ENCODE results near the gene TM4SF1. TPM values are rescaled to one million over a fixed set of nuclear protein-coding genes. Genes with fewer than 3 reads are reported as not detected.

TM4SF1 gene
- total RNA-seq, 2 experiments from 2014 or later = 0.83 to 0.92 TPM

DNA sequence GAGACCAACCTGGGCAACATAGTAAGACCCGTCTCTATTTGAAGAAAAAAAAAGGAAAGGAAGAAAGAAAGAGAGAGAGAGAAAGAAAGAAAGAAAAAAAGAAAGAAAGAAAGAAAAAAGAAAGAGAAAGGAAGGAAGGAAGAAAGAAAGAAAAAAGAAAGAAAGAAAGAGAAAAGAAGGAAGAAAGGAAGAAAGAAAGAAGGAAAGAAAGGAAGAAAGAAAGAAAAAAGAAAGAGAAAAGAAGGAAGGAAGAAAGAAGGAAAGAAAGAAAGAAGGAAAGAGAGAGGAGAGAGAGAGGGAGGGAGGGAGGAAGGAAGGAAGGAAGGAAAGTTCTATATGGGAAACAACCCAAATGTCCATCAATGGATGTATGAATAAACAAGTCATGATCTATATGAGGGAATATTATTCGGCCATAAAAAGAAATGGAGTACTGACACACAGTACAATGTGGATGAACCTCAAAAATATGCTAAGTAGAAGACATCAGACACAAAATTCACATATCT, 28.8 kb upstream of the TM4SF1 start:
- Mint-ChIP-seq H3K4me3 (no peak overlapping the region), H3K4me1 (ENCODE audit: low read depth) (no peaks in the 10 kb centered on the region), H3K36me3 (no peaks in the 10 kb centered on the region), H3K27ac (no peak overlapping the region), H3K27me3 (peaks cover 8% of the 10 kb centered on the region), H3K9me3 (no peaks in the 10 kb centered on the region)
- intact Hi-C loops (cut with micrococcal nuclease) = no loop called here
- ChIA-PET CTCF (no interaction called here), POLR2A (no interaction called here)
- no peak for DNase-seq

DNA sequence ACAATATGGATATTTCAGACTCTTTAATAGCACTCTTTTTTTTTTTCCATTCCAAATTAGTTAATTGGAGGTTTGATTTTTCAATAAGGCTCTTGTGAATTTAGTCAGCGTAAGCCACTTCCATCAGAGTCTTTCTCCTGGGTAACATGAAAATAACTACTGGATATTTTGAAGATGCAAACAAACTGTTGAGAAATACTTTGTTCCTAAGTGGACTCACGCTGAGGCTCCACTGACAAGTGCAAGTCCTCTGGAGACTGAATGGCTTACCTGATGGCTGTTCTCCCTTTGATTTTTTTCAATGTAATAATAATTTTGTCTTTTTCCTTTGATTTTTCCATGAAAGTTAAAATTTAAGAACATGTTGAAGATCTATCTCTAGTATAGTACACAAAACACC, 26.0 kb upstream of the TM4SF1 start:
- CTCF ChIA-PET = no interaction called here
- Mint-ChIP-seq H3K36me3 (no peaks in the 10 kb centered on the region), H3K9me3 (no peaks in the 10 kb centered on the region), H3K27me3 (peaks cover 11% of the 10 kb centered on the region), H3K4me3 (no peak overlapping the region), H3K27ac (no peak overlapping the region), H3K4me1 (ENCODE audit: low read depth) (no peaks in the 10 kb centered on the region)
- POLR2A ChIA-PET = no interaction called here
- intact Hi-C loops (cut with micrococcal nuclease) = no loop called here
- no peak for DNase-seq

DNA sequence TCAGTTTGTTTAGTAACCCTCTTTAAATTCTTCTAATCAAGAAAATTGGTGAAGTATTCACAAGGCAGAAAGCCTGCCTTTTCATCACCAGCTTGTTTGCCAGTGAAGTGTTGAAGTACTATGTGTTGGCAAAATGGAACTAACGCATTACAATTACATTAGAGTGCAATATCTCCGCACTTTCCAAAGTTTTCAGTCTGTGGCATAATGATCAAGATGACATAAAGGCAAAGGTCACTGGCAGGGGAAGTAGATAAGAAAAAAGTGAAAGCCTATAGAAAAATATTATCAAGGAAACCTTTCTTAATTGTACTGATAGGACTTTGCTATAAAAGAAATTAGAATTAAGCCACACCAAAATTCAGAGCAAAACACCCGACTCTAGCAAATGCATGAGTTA, 25.0 kb upstream of the TM4SF1 start:
- no peaks in the 10 kb centered on the region for H3K36me3 Mint-ChIP-seq
- POLR2A ChIA-PET = no interaction called here
- H3K4me3 Mint-ChIP-seq = no peak overlapping the region
- H3K9me3 Mint-ChIP-seq = no peaks in the 10 kb centered on the region
- no peaks in the 10 kb centered on the region for H3K4me1 Mint-ChIP-seq (ENCODE audit: low read depth)
- no peak for DNase-seq
- CTCF ChIA-PET = no interaction called here
- peaks cover 11% of the 10 kb centered on the region for H3K27me3 Mint-ChIP-seq
- intact Hi-C loops (cut with micrococcal nuclease) = no loop called here
- no peak overlapping the region for H3K27ac Mint-ChIP-seq

DNA sequence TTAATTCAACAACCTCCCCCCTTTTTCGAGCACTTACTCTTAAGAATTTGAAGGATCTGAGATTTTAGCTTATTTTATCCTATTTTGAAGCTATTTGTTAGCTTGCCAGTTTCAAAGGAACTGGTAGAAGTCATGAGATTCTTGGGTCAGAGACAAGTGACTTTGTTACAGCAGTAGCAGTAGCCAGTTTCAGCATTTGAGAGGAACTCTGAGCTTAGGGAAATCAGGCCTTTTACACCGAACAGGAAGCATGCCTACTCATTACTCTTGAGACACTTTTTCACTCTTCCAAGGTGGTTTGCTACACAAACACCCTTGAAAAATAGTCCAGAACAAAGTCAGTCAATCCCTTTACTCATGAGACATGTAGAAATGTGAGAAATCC, 24.5 kb upstream of the TM4SF1 start:
- Mint-ChIP-seq H3K9me3 (no peaks in the 10 kb centered on the region), H3K27ac (no peak overlapping the region), H3K27me3 (peaks cover 11% of the 10 kb centered on the region), H3K4me1 (ENCODE audit: low read depth) (no peaks in the 10 kb centered on the region), H3K4me3 (no peak overlapping the region), H3K36me3 (no peaks in the 10 kb centered on the region)
- ChIA-PET CTCF (no interaction called here), POLR2A (no interaction called here)
- no peak for DNase-seq
- intact Hi-C loops (cut with micrococcal nuclease) = no loop called here

DNA sequence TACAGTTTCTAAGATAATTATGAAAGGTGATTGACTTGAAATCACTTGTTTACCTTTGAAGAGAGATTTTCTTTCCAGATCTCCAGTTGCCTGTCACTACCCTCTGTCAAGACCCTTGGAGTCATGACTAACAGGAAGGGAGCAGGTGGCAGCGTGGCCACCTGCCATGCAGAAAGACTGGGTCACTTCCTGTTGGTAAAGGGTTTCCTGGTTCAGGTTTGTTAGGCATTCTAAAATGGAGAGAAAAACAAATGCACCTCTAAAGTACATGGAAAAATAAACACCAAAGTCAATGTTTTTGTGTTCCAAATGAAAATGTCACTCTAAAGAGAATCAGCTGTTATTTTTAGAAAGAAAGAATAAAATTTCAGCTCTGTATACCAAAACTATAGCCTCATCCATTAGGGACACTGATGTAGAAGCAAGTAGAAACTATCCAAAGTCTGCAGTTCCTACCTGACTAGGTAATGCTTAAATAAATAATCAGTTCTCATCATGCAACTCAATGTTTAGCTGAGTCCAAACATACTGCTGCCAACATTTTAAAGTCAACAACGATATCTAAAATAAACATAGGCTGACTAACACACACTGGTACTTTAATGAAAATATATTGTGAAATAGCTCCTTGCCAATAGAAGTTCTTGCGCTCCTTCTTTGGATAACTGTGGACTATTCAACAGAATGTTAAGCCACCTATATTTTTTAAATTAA, 23.9 kb upstream of the TM4SF1 start:
- no peaks in the 10 kb centered on the region for H3K36me3 Mint-ChIP-seq
- peaks cover 11% of the 10 kb centered on the region for H3K27me3 Mint-ChIP-seq
- no peak for DNase-seq
- ChIA-PET CTCF (no interaction called here), POLR2A (no interaction called here)
- H3K4me1 Mint-ChIP-seq (ENCODE audit: low read depth) = no peaks in the 10 kb centered on the region
- no peak overlapping the region for H3K27ac Mint-ChIP-seq
- H3K4me3 Mint-ChIP-seq = no peak overlapping the region
- intact Hi-C loops (cut with micrococcal nuclease) = no loop called here
- H3K9me3 Mint-ChIP-seq = no peaks in the 10 kb centered on the region

DNA sequence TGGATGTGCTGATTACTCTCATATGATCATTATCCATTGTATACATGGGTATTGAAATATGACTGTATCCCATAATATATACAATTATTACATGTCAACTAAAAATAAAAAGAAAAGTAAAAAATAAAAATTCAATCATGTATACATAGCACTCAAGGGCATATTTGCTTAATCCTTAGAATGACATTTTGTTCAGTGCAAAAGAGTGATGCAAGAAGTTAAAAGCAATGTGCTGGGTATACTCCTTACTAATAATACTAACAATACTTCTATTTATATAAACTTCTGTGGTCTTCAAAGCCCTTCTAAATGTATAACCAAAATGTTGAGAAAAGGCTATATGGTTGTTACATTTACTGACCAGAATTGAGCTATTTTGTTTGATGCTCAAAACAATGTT, 23.2 kb upstream of the TM4SF1 start:
- no peaks in the 10 kb centered on the region for H3K36me3 Mint-ChIP-seq
- CTCF ChIA-PET = no interaction called here
- H3K27me3 Mint-ChIP-seq = peaks cover 11% of the 10 kb centered on the region
- POLR2A ChIA-PET = no interaction called here
- no peak for DNase-seq
- H3K4me3 Mint-ChIP-seq = no peak overlapping the region
- H3K9me3 Mint-ChIP-seq = no peaks in the 10 kb centered on the region
- no peaks in the 10 kb centered on the region for H3K4me1 Mint-ChIP-seq (ENCODE audit: low read depth)
- intact Hi-C loops (cut with micrococcal nuclease) = no loop called here
- no peak overlapping the region for H3K27ac Mint-ChIP-seq

DNA sequence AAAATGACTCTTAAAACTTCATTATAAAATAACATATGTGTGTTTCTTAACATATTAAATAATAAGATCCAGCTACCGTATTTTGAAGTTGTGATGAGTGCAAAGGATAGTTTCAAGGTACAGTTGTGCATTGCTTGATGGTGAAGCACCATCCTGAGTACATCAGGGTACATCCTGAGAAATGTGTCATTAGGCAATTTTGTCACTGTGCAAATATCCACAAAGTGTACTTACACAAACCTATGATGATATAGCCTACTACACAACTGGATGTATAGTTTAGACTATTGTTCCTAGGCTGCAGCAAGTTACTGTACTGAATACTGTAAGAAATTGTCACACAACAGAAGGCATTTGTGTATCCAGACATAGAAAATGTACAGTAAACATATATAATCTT, 20.8 kb upstream of the TM4SF1 start:
- POLR2A ChIA-PET = no interaction called here
- intact Hi-C loops (cut with micrococcal nuclease) = no loop called here
- Mint-ChIP-seq H3K4me3 (no peak overlapping the region), H3K4me1 (ENCODE audit: low read depth) (no peaks in the 10 kb centered on the region), H3K9me3 (no peaks in the 10 kb centered on the region), H3K36me3 (no peaks in the 10 kb centered on the region), H3K27me3 (peaks cover 6% of the 10 kb centered on the region), H3K27ac (no peak overlapping the region)
- no peak for DNase-seq
- CTCF ChIA-PET = interaction anchor here (0.6 kb wide), 1 partner anchor 19 kb away, joined by 3 read pairs; no protein-coding TSS in a partner anchor

DNA sequence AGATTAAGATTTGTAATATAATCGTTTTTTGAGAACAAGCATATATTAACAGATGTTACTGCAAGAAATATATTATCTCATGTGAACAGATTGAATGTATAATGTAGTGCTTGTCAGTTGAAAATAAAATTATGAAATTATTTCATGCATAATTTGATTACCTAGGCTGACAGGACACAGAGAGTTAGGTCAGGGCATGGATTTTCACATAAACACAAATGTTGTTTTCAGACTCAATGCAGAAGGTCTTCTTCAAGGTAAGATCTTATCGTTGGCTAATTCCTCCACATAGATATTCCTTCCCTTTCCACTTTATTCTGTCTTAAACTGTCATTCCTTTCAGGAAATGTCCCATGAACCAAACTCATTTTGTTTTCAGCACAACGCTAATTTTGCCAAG, 20.1 kb upstream of the TM4SF1 start:
- ChIA-PET POLR2A (no interaction called here), CTCF (interaction anchor here (0.6 kb wide), 1 partner anchor 20 kb away, joined by 3 read pairs; no protein-coding TSS in a partner anchor)
- no peaks in the 10 kb centered on the region for H3K9me3 Mint-ChIP-seq
- peaks cover 5% of the 10 kb centered on the region for H3K27me3 Mint-ChIP-seq
- no peaks in the 10 kb centered on the region for H3K4me1 Mint-ChIP-seq (ENCODE audit: low read depth)
- no peak overlapping the region for H3K4me3 Mint-ChIP-seq
- no peaks in the 10 kb centered on the region for H3K36me3 Mint-ChIP-seq
- no peak for DNase-seq
- intact Hi-C loops (cut with micrococcal nuclease) = no loop called here
- no peak overlapping the region for H3K27ac Mint-ChIP-seq

DNA sequence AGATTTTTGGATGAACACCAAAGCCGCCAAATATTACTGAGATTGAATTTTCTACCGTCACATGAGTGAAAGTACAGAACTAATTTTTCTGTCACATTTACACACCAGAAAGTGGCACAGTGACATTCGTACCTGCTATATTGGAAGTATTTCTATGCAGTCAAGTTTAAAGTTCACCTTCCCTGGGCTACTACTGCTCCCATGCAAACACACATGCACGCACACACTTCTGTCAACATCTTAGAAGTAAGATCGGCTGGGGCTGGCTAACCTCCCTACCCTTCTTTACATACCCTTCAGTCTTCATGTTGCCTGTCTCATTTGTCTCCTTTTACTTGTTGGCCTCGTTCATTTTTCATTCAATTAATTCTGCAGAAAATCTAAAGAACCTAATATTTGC, 19.0 kb upstream of the TM4SF1 start:
- intact Hi-C loops (cut with micrococcal nuclease) = no loop called here
- Mint-ChIP-seq H3K36me3 (no peaks in the 10 kb centered on the region), H3K27ac (no peak overlapping the region), H3K4me3 (no peak overlapping the region), H3K27me3 (peaks cover 3% of the 10 kb centered on the region), H3K9me3 (no peaks in the 10 kb centered on the region), H3K4me1 (ENCODE audit: low read depth) (no peaks in the 10 kb centered on the region)
- CTCF ChIA-PET = no interaction called here
- POLR2A ChIA-PET = no interaction called here
- DNase-seq = no peak

DNA sequence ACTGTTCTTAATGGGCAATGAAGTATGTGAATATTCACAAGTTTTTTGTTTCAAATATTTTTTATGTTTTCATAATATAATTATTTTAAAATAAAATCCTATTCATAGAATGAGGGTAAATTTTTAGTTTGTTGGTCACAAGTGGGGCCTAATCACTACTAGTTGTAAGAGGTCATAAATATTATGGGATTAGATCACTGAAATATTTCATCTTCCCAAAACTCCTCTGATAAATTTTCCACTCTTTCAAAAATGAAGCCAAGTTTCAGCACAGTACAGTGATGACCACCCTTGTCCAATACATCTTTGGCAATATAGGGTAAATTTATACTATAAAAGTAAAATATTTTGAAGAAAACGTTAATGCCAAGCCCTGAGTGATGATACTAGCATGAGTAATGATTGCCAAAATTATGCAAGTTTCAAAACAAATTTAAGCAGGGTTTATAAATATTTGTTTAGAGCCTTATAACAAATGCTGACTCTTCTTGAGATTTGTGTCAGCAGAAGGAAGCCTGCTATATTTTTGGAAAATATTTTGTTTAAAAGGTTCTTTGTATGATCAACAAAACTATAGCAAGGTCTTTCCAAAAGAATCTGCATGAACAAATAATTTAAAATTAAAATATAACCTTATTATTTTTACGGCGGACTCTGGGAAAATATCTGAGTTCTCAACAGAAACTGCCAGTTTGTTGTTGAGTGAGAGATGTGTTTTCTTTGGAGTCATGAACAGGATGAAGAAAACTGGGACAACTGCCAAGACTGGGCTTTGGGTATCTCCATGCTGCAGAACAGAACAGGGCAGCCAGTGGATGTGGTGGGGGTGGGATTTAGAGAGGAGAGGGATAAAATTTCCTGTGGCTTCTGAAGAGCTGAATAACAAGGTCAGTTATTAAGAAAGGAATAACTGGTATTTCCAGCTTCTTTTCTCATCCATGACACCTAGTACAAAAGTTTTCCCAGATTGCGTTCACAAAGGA, 17.9 kb upstream of the TM4SF1 start:
- intact Hi-C loops (cut with micrococcal nuclease) = no loop called here
- no peaks in the 10 kb centered on the region for H3K36me3 Mint-ChIP-seq

DNA sequence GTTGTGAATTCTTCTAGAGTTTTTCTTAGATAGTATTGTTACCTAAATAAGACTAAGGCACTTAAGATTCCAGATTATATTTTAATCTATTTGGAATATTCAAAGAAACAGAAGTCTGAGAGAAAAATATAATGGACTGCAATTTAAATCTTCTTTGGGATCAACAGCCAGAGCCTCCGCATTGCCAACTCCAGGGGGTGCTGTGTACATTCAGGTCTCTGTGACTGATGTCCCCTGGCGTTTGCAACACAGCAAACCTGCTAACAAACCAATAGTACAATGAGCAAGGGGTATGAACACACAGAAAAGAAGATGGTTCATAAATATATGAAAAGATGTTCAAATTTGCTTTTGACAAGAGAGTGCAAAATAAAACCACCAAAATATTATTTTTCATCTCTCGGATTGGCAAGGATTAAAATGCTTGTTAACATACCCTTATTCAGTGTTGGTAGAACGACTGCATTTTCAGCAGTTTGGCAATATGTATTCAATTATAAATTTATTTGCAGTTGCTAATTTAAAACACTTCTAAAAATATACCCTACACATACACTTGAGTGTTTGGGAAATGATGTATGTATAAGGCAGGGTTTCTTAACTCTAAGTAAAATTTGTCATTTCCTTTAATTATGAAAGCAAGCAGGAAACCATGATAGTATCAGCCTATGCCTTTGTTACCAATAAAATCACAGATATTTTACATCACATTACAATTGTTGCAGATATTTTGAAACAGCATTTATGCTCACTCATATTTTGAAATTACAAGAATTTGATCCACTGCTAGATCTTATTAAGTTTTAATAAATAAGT, 16.1 kb upstream of the TM4SF1 start:
- intact Hi-C loops (cut with micrococcal nuclease) = loop anchor here (2.0 kb wide), 1 partner anchor 87 kb away; no protein-coding TSS in a partner anchor
- peak; percentile 50 for DNase-seq
- Mint-ChIP-seq H3K9me3 (no peaks in the 10 kb centered on the region), H3K4me1 (ENCODE audit: low read depth) (no peaks in the 10 kb centered on the region), H3K36me3 (no peaks in the 10 kb centered on the region), H3K27ac (no peak overlapping the region), H3K4me3 (no peak overlapping the region), H3K27me3 (no peaks in the 10 kb centered on the region)
- CTCF ChIA-PET = no interaction called here
- POLR2A ChIA-PET = no interaction called here

More for the DNA sequence above, 17.9 kb upstream of the TM4SF1 start:
- no peaks in the 10 kb centered on the region for H3K9me3 Mint-ChIP-seq
- CTCF ChIA-PET = no interaction called here
- POLR2A ChIA-PET = no interaction called here
- H3K27me3 Mint-ChIP-seq = peaks cover 3% of the 10 kb centered on the region
- H3K27ac Mint-ChIP-seq = no peak overlapping the region
- H3K4me3 Mint-ChIP-seq = no peak overlapping the region
- no peak for DNase-seq
- H3K4me1 Mint-ChIP-seq (ENCODE audit: low read depth) = no peaks in the 10 kb centered on the region

DNA sequence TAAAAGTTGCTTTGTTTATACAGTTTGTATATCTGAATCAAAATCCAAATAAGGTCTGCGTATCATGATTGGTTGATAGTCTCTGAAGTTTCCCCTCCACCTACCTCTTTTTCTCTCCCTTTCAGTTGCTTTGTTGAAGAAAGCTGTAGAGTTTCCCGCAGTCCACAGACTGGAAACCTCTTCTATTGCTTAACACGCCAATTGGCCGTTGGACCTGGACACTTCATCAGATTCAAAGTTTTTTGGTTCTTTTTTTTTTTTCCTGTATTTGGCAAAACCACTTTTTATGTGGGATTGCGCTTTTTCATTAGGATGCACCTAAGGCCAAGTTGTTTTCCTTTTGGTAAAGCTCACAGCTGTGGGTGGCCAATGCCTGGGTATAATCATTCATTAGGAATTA, 14.5 kb upstream of the TM4SF1 start:
- POLR2A ChIA-PET = no interaction called here
- CTCF ChIA-PET = no interaction called here
- intact Hi-C loops (cut with micrococcal nuclease) = loop anchor here (2.0 kb wide), 1 partner anchor 89 kb away; no protein-coding TSS in a partner anchor
- Mint-ChIP-seq H3K4me1 (ENCODE audit: low read depth) (no peaks in the 10 kb centered on the region), H3K27me3 (no peaks in the 10 kb centered on the region), H3K4me3 (no peak overlapping the region), H3K36me3 (no peaks in the 10 kb centered on the region), H3K27ac (no peak overlapping the region), H3K9me3 (no peaks in the 10 kb centered on the region)
- DNase-seq = no peak

Data from activated CD4-positive, alpha-beta memory T cell treated with anti-CD3 and anti-CD28 coated beads for 36 hours (primary cell).